Measurements from ENCODE around the gene CAPN1.

GRCh38 chr11:65141896-65142494 lies 39.7 kb upstream of the CAPN1 start:
- TF ChIP-seq, protein P1, sequence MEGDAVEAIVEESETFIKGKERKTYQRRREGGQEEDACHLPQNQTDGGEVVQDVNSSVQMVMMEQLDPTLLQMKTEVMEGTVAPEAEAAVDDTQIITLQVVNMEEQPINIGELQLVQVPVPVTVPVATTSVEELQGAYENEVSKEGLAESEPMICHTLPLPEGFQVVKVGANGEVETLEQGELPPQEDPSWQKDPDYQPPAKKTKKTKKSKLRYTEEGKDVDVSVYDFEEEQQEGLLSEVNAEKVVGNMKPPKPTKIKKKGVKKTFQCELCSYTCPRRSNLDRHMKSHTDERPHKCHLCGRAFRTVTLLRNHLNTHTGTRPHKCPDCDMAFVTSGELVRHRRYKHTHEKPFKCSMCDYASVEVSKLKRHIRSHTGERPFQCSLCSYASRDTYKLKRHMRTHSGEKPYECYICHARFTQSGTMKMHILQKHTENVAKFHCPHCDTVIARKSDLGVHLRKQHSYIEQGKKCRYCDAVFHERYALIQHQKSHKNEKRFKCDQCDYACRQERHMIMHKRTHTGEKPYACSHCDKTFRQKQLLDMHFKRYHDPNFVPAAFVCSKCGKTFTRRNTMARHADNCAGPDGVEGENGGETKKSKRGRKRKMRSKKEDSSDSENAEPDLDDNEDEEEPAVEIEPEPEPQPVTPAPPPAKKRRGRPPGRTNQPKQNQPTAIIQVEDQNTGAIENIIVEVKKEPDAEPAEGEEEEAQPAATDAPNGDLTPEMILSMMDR (IDR thresholded peaks at IDR 0.05): no peak
- no peak for TF ChIP-seq EZH2 (IDR thresholded peaks at IDR 0.05; ENCODE audit: borderline replicate concordance, insufficient read depth, low read depth, low read length, poor library complexity, severe bottlenecking)
